Activated CD4-positive, alpha-beta T cell treated with anti-CD3 and anti-CD28 coated beads, Interleukin-2, amount 10 ng/mL, durations not matched to agents 7 days and 5 days (primary cell): ENCODE data around the gene USP6NL. TPM values are rescaled to one million over a fixed set of nuclear protein-coding genes. Genes with fewer than 3 reads are reported as not detected.

Experiments used
- CTCF ChIA-PET: fragments of 350-600 bp; sonication (Branson Sonifier 250); formaldehyde crosslinking; loops from one replicate; lab custom pipeline; 2021; ENCODE audit warnings: antibody characterized with exemption; lab: Charles Lee
- POLR2A ChIA-PET: fragments of 350-600 bp; sonication (Branson Sonifier 250); formaldehyde crosslinking; loops from one replicate; lab custom pipeline; 2021; ENCODE audit warnings: antibody characterized with exemption; lab: Charles Lee
- DNase-seq: peaks from one replicate; pipeline ENCODE4 v3.0.0-alpha.2; 2020
- H3K27ac Mint-ChIP-seq: one replicate; pipeline ENCODE4 v1.8.0; 2021; ENCODE audit warnings: mild to moderate bottlenecking, moderate library complexity, mixed read lengths
- H3K27me3 Mint-ChIP-seq: one replicate; pipeline ENCODE4 v1.8.0; 2021; ENCODE audit warnings: mixed read lengths
- H3K36me3 Mint-ChIP-seq: one replicate; pipeline ENCODE4 v1.8.0; 2021; ENCODE audit warnings: low read depth, mixed read lengths
- H3K4me1 Mint-ChIP-seq: one replicate; pipeline ENCODE4 v1.8.0; 2021; ENCODE audit warnings: mixed read lengths
- H3K4me3 Mint-ChIP-seq: one replicate; pipeline ENCODE4 v1.8.0; 2021; ENCODE audit warnings: mild to moderate bottlenecking, moderate library complexity, mixed read lengths
- H3K9me3 Mint-ChIP-seq: one replicate; pipeline ENCODE4 v1.8.0; 2021; ENCODE audit warnings: mixed read lengths
- total RNA-seq, 2 experiments: library from RNA; stranded (reverse); gene quantifications; one replicate each; pipeline ENCODE4 v1.2.3, GENCODE V29; 2021

The USP6NL gene
- total RNA-seq, 2 experiments from 2014 or later, result 3.1 to 4.0 TPM

- Mint-ChIP-seq H3K4me3 (peak overlapping the region; percentile 81), H3K27me3 (peaks cover 34% of the 10 kb centered on the region), H3K4me1 (peaks cover 46% of the 10 kb centered on the region), H3K9me3 (peaks cover 16% of the 10 kb centered on the region), H3K27ac (peak overlapping the region; percentile 81), H3K36me3 (peaks cover 3% of the 10 kb centered on the region)
- no peak for DNase-seq
- ChIA-PET POLR2A (no interaction called here), CTCF (interaction anchor here (1.7 kb wide), 1 partner anchor 18 kb away, joined by 3 read pairs; no protein-coding TSS in a partner anchor)
These were observed 861 bp upstream of the USP6NL start for GRCh38 chr10:11612021-11613001.

GRCh38 chr10:11610826-11611247 lies 613 bp downstream of the USP6NL start:
- DNase-seq, result peak; percentile 23
- Mint-ChIP-seq H3K4me1 (peaks cover 53% of the 10 kb centered on the region), H3K36me3 (no peaks in the 10 kb centered on the region), H3K27me3 (peaks cover 34% of the 10 kb centered on the region), H3K27ac (peak overlapping the region; percentile 84), H3K9me3 (peaks cover 5% of the 10 kb centered on the region), H3K4me3 (peak overlapping the region; percentile 85)
- POLR2A ChIA-PET, result no interaction called here
- CTCF ChIA-PET, result no interaction called here

GRCh38 chr10:11610166-11610825 lies 1.2 kb downstream of the USP6NL start:
- no peak for DNase-seq
- Mint-ChIP-seq H3K27ac (peak overlapping the region; percentile 84), H3K36me3 (no peaks in the 10 kb centered on the region), H3K4me1 (peaks cover 59% of the 10 kb centered on the region), H3K4me3 (peak overlapping the region; percentile 85), H3K9me3 (peaks cover 2% of the 10 kb centered on the region), H3K27me3 (peaks cover 32% of the 10 kb centered on the region)
- POLR2A ChIA-PET, result no interaction called here
- CTCF ChIA-PET, result interaction anchor here (0.6 to 0.7 kb wide), 2 partner anchors 14 to 1362 kb away, joined by 3 to 4 read pairs; no protein-coding TSS in a partner anchor

- POLR2A ChIA-PET, result no interaction called here
- H3K4me3 Mint-ChIP-seq, result no peak overlapping the region
- H3K4me1 Mint-ChIP-seq, result peaks cover 60% of the 10 kb centered on the region
These were observed 1.9 kb downstream of the USP6NL start for GRCh38 chr10:11609492-11610093.

GRCh38 chr10:11609052-11609451 lies 2.4 kb downstream of the USP6NL start:
- ChIA-PET POLR2A (interaction anchor here (0.7 kb wide), 1 partner anchor 17 kb away, joined by 3 read pairs; no protein-coding TSS in a partner anchor), CTCF (interaction anchor here (0.6 to 1.0 kb wide), 2 partner anchors 8 to 55 kb away, joined by 3 read pairs; no protein-coding TSS in a partner anchor)
- no peaks in the 10 kb centered on the region for H3K9me3 Mint-ChIP-seq
- peaks cover 29% of the 10 kb centered on the region for H3K27me3 Mint-ChIP-seq
- no peak for DNase-seq
- no peak overlapping the region for H3K4me3 Mint-ChIP-seq
- H3K36me3 Mint-ChIP-seq, result no peaks in the 10 kb centered on the region
- no peak overlapping the region for H3K27ac Mint-ChIP-seq
- peaks cover 60% of the 10 kb centered on the region for H3K4me1 Mint-ChIP-seq

More at GRCh38 chr10:11609492-11610093, 1.9 kb downstream of the USP6NL start:
- peaks cover 29% of the 10 kb centered on the region for H3K27me3 Mint-ChIP-seq
- no peaks in the 10 kb centered on the region for H3K36me3 Mint-ChIP-seq
- H3K27ac Mint-ChIP-seq, result no peak overlapping the region
- H3K9me3 Mint-ChIP-seq, result no peaks in the 10 kb centered on the region
- DNase-seq, result no peak
- CTCF ChIA-PET, result interaction anchor here (1.0 kb wide), 1 partner anchor 9 kb away, joined by 3 read pairs; no protein-coding TSS in a partner anchor

- H3K27ac Mint-ChIP-seq, result no peak overlapping the region
- peaks cover 60% of the 10 kb centered on the region for H3K4me1 Mint-ChIP-seq
- no peaks in the 10 kb centered on the region for H3K36me3 Mint-ChIP-seq
- no peak overlapping the region for H3K4me3 Mint-ChIP-seq
- ChIA-PET CTCF (interaction anchor here (0.6 to 2.1 kb wide), 4 partner anchors 11 to 54 kb away, joined by 3 to 6 read pairs (median 3); no protein-coding TSS in a partner anchor), POLR2A (interaction anchor here (0.7 kb wide), 2 partner anchors 16 to 346 kb away, joined by 3 read pairs; no protein-coding TSS in a partner anchor)
- H3K27me3 Mint-ChIP-seq, result peaks cover 27% of the 10 kb centered on the region
- no peaks in the 10 kb centered on the region for H3K9me3 Mint-ChIP-seq
- no peak for DNase-seq
These were observed 3.1 kb downstream of the USP6NL start for GRCh38 chr10:11608159-11609013.

- no peak overlapping the region for H3K4me3 Mint-ChIP-seq
- no peaks in the 10 kb centered on the region for H3K9me3 Mint-ChIP-seq
- peaks cover 57% of the 10 kb centered on the region for H3K4me1 Mint-ChIP-seq
- DNase-seq, result no peak
- H3K27me3 Mint-ChIP-seq, result peaks cover 19% of the 10 kb centered on the region
- no peaks in the 10 kb centered on the region for H3K36me3 Mint-ChIP-seq
- ChIA-PET POLR2A (no interaction called here), CTCF (interaction anchor here (1.3 kb wide), 1 partner anchor 12 kb away, joined by 3 read pairs; no protein-coding TSS in a partner anchor)
- no peak overlapping the region for H3K27ac Mint-ChIP-seq
These were observed 5.5 kb downstream of the USP6NL start for GRCh38 chr10:11605807-11606408.

GRCh38 chr10:11604865-11605650 lies 6.4 kb downstream of the USP6NL start:
- Mint-ChIP-seq H3K9me3 (no peaks in the 10 kb centered on the region), H3K36me3 (no peaks in the 10 kb centered on the region), H3K27me3 (peaks cover 15% of the 10 kb centered on the region), H3K27ac (peak overlapping the region; percentile 78), H3K4me3 (peak overlapping the region; percentile 61), H3K4me1 (peaks cover 49% of the 10 kb centered on the region)
- ChIA-PET CTCF (interaction anchor here (0.9 to 1.3 kb wide), 2 partner anchors 11 to 27 kb away, joined by 3 read pairs; no protein-coding TSS in a partner anchor), POLR2A (no interaction called here)
- DNase-seq, result no peak

- Mint-ChIP-seq H3K36me3 (no peaks in the 10 kb centered on the region), H3K4me3 (no peak overlapping the region), H3K27me3 (peaks cover 6% of the 10 kb centered on the region), H3K27ac (no peak overlapping the region), H3K9me3 (no peaks in the 10 kb centered on the region), H3K4me1 (peaks cover 39% of the 10 kb centered on the region)
- POLR2A ChIA-PET, result no interaction called here
- CTCF ChIA-PET, result no interaction called here
- DNase-seq, result no peak
These were observed 7.7 kb downstream of the USP6NL start for GRCh38 chr10:11603741-11604140.

GRCh38 chr10:11602919-11603523 lies 8.4 kb downstream of the USP6NL start:
- no peaks in the 10 kb centered on the region for H3K9me3 Mint-ChIP-seq
- CTCF ChIA-PET, result interaction anchor here (1.2 kb wide), 1 partner anchor 17 kb away, joined by 5 read pairs; no protein-coding TSS in a partner anchor
- no peaks in the 10 kb centered on the region for H3K36me3 Mint-ChIP-seq
- H3K27me3 Mint-ChIP-seq, result no peaks in the 10 kb centered on the region
- H3K27ac Mint-ChIP-seq, result no peak overlapping the region
- POLR2A ChIA-PET, result no interaction called here
- H3K4me3 Mint-ChIP-seq, result no peak overlapping the region
- H3K4me1 Mint-ChIP-seq, result peaks cover 32% of the 10 kb centered on the region
- no peak for DNase-seq
